Measurements from ENCODE around the gene ACBD3. TPM values are rescaled to one million over a fixed set of nuclear protein-coding genes. Genes with fewer than 3 reads are reported as not detected.

Gene ACBD3
- total and polyA plus RNA-seq, 4 donors: 33.5 to 59.5 (median 41.0) TPM

DNA sequence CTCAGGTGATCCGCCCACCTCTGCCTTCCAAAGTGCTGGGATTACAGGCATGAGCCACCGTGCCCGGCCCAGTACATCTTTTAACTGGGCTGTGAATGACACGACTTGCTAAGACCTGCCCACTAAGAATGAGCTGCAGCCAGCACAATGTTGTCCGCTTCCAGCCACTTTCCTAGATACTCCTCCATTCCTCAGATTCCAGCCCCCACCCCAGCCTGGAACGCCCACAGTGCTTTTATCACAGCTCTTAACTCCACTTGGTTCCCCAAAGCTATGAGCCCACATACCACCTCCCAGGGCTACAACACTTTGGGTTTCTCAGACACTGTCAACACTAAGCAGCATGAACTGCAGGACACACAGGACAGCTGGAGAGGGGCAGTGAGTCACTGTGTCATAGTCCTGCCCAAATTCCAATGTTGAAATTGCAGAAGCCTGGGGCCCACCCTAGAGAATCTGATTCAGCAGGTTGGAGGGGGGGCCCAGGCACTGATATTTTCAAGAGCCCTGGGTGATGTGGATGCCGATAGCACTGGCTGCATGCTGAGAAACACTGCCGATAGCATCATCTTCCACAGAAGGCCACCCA is 58.0 kb downstream of the ACBD3 start:
- Histone ChIP-seq H3K27me3 (ENCODE audit: control insufficient read depth, insufficient read depth, low read length) (peaks cover 5% of the 10 kb centered on the region), H3K9me3 (ENCODE audit: control insufficient read depth, insufficient read depth, low read length) (no peaks in the 10 kb centered on the region), H3K4me3 (ENCODE audit: low read depth, low read length) (no peak overlapping the region), H3K36me3 (ENCODE audit: control insufficient read depth, insufficient read depth, low read length) (no peaks in the 10 kb centered on the region), H3K27ac (ENCODE audit: low read depth, low read length) (no peak overlapping the region), H3K4me1 (ENCODE audit: control insufficient read depth, insufficient read depth, low read length) (peaks cover 20% of the 10 kb centered on the region)
- DNase-seq (ENCODE audit: low read depth in 4 of 6, low spot score in 6 of 6): no peak
- WGBS (ENCODE audit: insufficient coverage): 78% methylated on average over 8 of the region's 8 CpGs

DNA sequence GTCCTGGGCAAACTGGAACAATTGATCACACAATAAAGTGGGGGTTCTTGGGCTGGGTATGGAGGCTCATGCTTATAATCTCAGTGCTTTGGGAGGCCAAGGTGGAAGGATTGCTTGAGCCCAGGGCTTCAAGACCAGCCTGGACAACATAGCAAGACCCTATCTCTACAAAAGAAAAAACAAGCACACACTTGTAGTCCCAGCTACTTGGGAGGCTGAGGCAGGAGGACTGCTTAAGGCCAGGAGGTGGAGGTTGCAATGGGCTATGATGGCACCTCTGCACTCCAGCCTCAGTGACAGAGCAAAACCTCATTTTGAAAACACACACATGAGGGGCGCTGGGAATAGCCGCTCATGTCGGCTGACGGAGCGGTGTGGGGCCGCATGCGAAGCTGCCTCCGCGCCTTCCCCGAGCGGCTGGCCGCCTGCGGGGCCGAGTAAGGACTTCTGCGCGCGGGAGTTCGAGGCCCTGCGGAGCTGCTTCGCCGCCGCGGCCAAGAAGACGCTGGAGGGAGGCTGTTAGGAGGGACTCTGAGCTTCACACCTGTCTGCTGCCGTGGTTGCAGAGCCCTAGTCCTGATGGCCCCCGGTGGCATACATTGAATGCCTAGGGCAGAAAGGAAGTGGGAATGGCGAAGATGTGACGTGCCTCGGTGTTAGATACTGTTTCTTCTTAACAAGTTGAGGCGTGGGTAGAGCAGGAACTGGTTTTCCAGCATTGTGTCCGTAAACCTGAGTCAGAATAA is 59.5 kb downstream of the ACBD3 start:
- Histone ChIP-seq H3K4me3 (ENCODE audit: low read depth, low read length) (no peak overlapping the region), H3K4me1 (ENCODE audit: control insufficient read depth, insufficient read depth, low read length) (peaks cover 21% of the 10 kb centered on the region), H3K27me3 (ENCODE audit: control insufficient read depth, insufficient read depth, low read length) (peaks cover 5% of the 10 kb centered on the region), H3K36me3 (ENCODE audit: control insufficient read depth, insufficient read depth, low read length) (no peaks in the 10 kb centered on the region), H3K27ac (ENCODE audit: low read depth, low read length) (no peak overlapping the region), H3K9me3 (ENCODE audit: control insufficient read depth, insufficient read depth, low read length) (no peaks in the 10 kb centered on the region)
- DNase-seq (ENCODE audit: low read depth in 4 of 6, low spot score in 6 of 6): no peak
- 62% methylated on average over 30 of the region's 31 CpGs for WGBS (ENCODE audit: insufficient coverage)

DNA sequence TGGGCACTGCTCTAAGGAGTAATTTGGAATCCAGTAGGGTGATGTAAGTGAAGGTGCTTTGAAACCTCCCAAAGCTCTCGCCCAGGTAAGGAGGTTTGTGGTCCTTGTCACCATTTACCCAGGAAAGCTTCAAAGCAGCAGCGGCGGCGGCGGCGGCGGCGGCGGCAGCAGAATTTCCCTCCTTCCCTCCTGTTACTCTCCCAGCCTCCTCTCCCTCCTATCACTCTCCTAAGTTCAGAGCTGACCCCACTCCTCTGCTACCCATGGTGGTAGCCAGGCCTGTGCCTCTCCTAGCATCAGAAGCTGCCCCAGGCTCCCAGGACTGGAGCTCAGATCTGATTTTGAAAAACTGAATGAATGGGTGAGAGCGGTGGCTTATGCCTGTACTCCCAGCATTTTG is 60.7 kb downstream of the ACBD3 start:
- no peak for DNase-seq (ENCODE audit: low read depth in 4 of 6, low spot score in 6 of 6)
- no peak overlapping the region for H3K27ac ChIP-seq (ENCODE audit: low read depth, low read length)
- H3K4me1 ChIP-seq (ENCODE audit: control insufficient read depth, insufficient read depth, low read length): peaks cover 26% of the 10 kb centered on the region
- 100% methylated on average over 1 of the region's 10 CpGs for WGBS (ENCODE audit: insufficient coverage)
- H3K4me3 ChIP-seq (ENCODE audit: low read depth, low read length): no peak overlapping the region
- H3K27me3 ChIP-seq (ENCODE audit: control insufficient read depth, insufficient read depth, low read length): peaks cover 5% of the 10 kb centered on the region
- H3K36me3 ChIP-seq (ENCODE audit: control insufficient read depth, insufficient read depth, low read length): no peaks in the 10 kb centered on the region
- H3K9me3 ChIP-seq (ENCODE audit: control insufficient read depth, insufficient read depth, low read length): no peaks in the 10 kb centered on the region

DNA sequence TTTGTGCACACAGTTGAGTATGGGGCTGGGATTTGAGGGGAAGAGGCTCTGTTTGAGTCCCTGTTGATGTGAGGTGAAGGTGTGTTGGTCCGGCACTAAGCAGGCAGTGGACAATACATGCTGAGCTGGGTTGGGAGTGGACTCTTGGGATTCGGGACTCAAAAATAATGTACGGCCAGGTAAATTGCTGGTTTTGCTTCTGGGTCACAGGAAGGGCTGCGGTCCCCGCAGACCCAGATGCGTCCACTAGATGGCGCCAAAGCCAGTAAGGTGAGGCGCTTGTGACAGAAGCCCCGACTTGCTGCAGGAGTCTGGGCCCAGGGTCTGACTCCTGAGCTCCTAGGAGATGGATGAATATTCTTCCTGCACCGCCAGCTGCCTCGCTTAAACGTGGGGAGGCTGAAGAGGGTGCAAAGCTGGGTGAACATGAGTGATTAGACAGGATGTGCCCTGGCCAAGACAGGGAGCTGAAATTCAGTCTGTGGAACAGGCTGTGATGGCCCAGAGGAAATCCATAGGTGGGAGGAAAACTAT is 61.4 kb downstream of the ACBD3 start:
- Histone ChIP-seq H3K4me1 (ENCODE audit: control insufficient read depth, insufficient read depth, low read length) (peaks cover 26% of the 10 kb centered on the region), H3K4me3 (ENCODE audit: low read depth, low read length) (no peak overlapping the region), H3K27me3 (ENCODE audit: control insufficient read depth, insufficient read depth, low read length) (peaks cover 5% of the 10 kb centered on the region), H3K27ac (ENCODE audit: low read depth, low read length) (no peak overlapping the region), H3K9me3 (ENCODE audit: control insufficient read depth, insufficient read depth, low read length) (no peaks in the 10 kb centered on the region), H3K36me3 (ENCODE audit: control insufficient read depth, insufficient read depth, low read length) (no peaks in the 10 kb centered on the region)
- DNase-seq (ENCODE audit: low read depth in 4 of 6, low spot score in 6 of 6): peak in 4 of 6 donors; percentile 75 to 96 (median 86)
- 7% methylated on average over 12 of the region's 12 CpGs for WGBS (ENCODE audit: insufficient coverage)

DNA sequence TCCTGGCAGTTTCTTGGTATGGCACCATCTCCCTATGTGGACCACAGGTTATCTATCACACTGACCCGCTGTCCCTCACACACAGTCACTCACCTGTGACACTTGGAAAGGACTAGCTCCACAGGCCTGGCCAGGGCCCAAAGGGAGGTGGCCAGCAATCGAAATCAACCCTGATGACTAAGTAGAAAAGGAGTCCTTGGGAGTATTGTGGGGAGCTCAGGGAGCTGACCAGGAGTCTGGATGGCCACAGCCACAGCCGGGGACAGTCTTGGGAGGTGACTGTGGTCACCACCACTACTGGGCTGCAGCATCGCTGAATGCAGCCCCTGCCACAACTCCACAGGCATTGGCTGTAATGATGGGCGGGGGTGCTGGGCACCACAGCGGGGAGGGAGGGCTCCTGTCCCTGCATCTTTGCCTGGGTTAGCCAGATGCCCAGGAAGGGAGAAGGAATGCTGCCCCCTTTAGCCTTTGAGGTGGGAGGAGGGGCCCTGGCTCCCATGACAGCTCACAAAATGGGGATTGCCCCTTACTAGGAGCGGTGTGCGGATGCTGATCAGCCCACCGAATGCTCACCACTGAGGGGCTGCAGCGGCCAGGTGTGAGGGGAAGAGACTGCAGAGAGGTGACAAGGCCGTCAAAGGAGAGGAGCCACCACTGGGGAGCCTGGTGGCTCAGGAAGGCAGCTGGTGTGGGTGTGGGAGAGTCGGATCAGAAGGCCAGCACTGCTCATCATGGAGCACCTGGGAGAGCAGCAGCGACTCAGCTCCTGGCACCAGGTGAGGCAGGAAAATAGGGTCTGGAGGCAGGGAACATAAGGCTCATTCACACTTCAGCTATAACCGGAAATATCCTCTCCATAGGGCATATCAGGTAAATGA is 62.7 kb downstream of the ACBD3 start:
- Histone ChIP-seq H3K36me3 (ENCODE audit: control insufficient read depth, insufficient read depth, low read length) (no peaks in the 10 kb centered on the region), H3K4me3 (ENCODE audit: low read depth, low read length) (no peak overlapping the region), H3K27ac (ENCODE audit: low read depth, low read length) (no peak overlapping the region), H3K9me3 (ENCODE audit: control insufficient read depth, insufficient read depth, low read length) (no peaks in the 10 kb centered on the region), H3K27me3 (ENCODE audit: control insufficient read depth, insufficient read depth, low read length) (peaks cover 5% of the 10 kb centered on the region), H3K4me1 (ENCODE audit: control insufficient read depth, insufficient read depth, low read length) (peaks cover 26% of the 10 kb centered on the region)
- 90% methylated on average over 12 of the region's 14 CpGs for WGBS (ENCODE audit: insufficient coverage)
- DNase-seq (ENCODE audit: low read depth in 4 of 6, low spot score in 6 of 6): no peak

DNA sequence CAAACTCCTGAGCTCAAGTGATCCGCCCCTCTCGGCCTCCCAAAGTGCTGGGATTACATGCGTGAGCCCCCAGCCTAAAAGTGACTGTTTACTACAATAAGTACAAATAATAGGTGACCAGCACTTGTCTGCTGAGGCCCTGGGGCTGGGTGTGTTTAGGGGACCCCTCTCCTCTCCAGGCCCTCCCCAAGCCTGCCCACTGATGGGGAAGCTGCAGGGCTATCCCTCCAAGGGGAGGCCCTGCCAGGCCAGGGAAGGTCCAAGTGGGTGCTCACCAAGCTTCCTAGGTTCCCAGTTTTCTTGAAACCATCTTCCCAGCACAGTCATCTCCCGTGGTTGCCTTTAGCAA is 63.4 kb downstream of the ACBD3 start:
- Histone ChIP-seq H3K27me3 (ENCODE audit: control insufficient read depth, insufficient read depth, low read length) (peaks cover 5% of the 10 kb centered on the region), H3K4me3 (ENCODE audit: low read depth, low read length) (no peak overlapping the region), H3K36me3 (ENCODE audit: control insufficient read depth, insufficient read depth, low read length) (no peaks in the 10 kb centered on the region), H3K9me3 (ENCODE audit: control insufficient read depth, insufficient read depth, low read length) (no peaks in the 10 kb centered on the region), H3K4me1 (ENCODE audit: control insufficient read depth, insufficient read depth, low read length) (peaks cover 26% of the 10 kb centered on the region), H3K27ac (ENCODE audit: low read depth, low read length) (no peak overlapping the region)
- no peak for DNase-seq (ENCODE audit: low read depth in 4 of 6, low spot score in 6 of 6)
- WGBS (ENCODE audit: insufficient coverage): 76% methylated on average over 1 of the region's 4 CpGs

DNA sequence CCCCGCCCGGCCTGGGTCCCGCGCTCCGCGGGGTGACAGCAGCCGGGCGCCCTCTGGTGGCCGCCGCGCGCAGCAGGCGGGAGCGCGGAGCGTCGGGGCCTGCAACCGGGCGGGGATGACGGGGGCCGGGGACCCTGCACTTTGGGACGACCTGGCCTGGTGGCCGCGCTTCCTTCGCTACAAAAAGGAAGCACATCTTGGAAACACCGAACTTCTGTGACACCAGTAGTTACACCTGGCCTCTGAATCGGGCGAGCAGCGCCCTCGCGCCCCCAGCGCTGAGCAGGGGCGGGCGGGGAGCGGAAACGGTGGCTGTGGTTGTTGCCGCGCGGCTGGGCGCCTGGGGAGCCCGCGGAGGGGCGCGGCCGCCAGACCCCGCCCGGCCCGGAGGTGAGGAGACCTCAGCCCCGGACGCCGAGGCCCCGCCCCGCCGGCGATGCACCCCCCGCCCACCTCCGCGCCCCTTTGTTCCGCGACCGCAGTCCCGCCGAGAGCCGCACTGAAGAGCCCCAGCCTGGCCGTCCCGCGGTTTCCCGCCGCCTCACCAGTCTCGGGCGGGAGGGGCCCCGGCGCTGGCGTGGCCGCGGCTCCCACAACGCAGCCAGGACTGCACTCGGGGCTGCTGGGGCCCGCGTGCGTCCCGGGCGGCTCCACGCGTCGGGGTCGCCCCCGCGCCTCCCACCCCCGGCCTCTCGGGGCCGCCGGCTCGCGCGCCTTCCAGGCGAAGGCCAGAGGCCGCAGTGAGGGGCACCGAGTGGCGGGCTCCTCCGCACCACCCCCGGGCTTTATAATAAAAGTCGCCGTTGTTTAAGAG is 64.7 kb downstream of the ACBD3 start:
- no peaks in the 10 kb centered on the region for H3K9me3 ChIP-seq (ENCODE audit: control insufficient read depth, insufficient read depth, low read length)
- WGBS (ENCODE audit: insufficient coverage): under 1% methylated on average over 104 of the region's 104 CpGs
- peak overlapping the region; percentile 42 for H3K4me3 ChIP-seq (ENCODE audit: low read depth, low read length)
- no peaks in the 10 kb centered on the region for H3K36me3 ChIP-seq (ENCODE audit: control insufficient read depth, insufficient read depth, low read length)
- DNase-seq (ENCODE audit: low read depth in 4 of 6, low spot score in 6 of 6): peak in 2 of 6 donors; percentile 79 to 86
- H3K27me3 ChIP-seq (ENCODE audit: control insufficient read depth, insufficient read depth, low read length): no peaks in the 10 kb centered on the region
- H3K27ac ChIP-seq (ENCODE audit: low read depth, low read length): no peak overlapping the region
- peaks cover 20% of the 10 kb centered on the region for H3K4me1 ChIP-seq (ENCODE audit: control insufficient read depth, insufficient read depth, low read length)

DNA sequence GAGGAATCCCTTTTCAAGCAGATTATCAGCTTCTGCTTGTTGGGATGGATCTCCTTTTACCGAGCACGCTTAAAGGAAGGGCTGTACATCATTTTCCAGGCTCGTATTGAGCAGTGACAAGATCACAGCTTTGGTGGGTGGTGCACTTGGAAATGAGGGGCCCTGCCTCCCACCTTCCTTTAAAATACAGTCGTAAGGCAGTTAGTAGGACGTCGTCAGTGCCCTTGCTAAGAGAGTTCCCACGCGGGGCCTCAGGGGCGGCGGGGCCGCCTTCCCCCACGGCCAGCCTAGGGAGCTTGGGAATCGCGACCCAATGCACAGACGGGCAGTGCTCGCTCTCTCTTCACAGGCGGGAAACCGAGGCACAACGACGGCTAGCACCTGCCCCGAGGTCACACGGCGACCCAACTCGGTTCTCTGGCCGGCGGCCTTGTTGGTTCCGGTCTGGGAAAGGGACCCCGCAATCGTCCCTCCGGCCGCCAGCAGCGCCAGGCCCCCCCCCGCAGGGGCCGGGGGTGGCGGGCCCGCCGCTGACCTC is 65.4 kb downstream of the ACBD3 start:
- WGBS (ENCODE audit: insufficient coverage): 5% methylated on average over 34 of the region's 37 CpGs
- Histone ChIP-seq H3K4me1 (ENCODE audit: control insufficient read depth, insufficient read depth, low read length) (peaks cover 20% of the 10 kb centered on the region), H3K27me3 (ENCODE audit: control insufficient read depth, insufficient read depth, low read length) (no peaks in the 10 kb centered on the region), H3K9me3 (ENCODE audit: control insufficient read depth, insufficient read depth, low read length) (no peaks in the 10 kb centered on the region), H3K4me3 (ENCODE audit: low read depth, low read length) (no peak overlapping the region), H3K27ac (ENCODE audit: low read depth, low read length) (no peak overlapping the region), H3K36me3 (ENCODE audit: control insufficient read depth, insufficient read depth, low read length) (no peaks in the 10 kb centered on the region)
- DNase-seq (ENCODE audit: low read depth in 4 of 6, low spot score in 6 of 6): peak in 1 of 6 donors; percentile 18

DNA sequence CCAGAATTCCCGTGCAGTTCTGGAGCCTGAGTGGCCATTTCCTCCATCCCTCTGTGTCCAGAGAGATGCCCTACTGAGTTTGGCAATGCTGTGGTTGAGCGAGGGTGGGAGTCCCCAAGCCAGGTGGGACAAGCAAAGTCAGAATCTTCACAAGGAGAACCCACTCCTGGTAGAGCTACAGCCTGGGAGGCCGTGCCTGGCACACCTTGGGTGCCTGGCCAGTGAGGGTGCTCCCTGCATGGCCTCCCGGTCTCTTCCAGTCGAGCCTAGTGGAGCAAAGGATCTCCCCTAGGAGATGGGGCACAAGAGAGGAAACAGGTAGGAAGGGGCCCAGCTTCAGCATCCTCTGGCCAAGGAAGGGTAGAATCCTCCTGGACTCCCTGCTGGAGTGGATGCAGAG is 66.1 kb downstream of the ACBD3 start:
- Histone ChIP-seq H3K27ac (ENCODE audit: low read depth, low read length) (no peak overlapping the region), H3K36me3 (ENCODE audit: control insufficient read depth, insufficient read depth, low read length) (no peaks in the 10 kb centered on the region), H3K27me3 (ENCODE audit: control insufficient read depth, insufficient read depth, low read length) (no peaks in the 10 kb centered on the region), H3K4me1 (ENCODE audit: control insufficient read depth, insufficient read depth, low read length) (peaks cover 17% of the 10 kb centered on the region), H3K4me3 (ENCODE audit: low read depth, low read length) (no peak overlapping the region), H3K9me3 (ENCODE audit: control insufficient read depth, insufficient read depth, low read length) (no peaks in the 10 kb centered on the region)
- DNase-seq (ENCODE audit: low read depth in 4 of 6, low spot score in 6 of 6): no peak
- 95% methylated on average over 5 of the region's 5 CpGs for WGBS (ENCODE audit: insufficient coverage)
